GM12875 (cell line): ENCODE measurements around the gene SMAP2.

ENCODE experiments used
- H3K4me3 ChIP-seq: one replicate; pipeline ENCODE4 v1.5.1; 2011; ENCODE audit warnings: low read depth, low read length, control low read depth
- CTCF ChIP-seq: IDR thresholded peaks from 2 replicates; pipeline ENCODE4 v1.5.1; 2011; ENCODE audit warnings: low read depth, mild to moderate bottlenecking, control low read depth, inconsistent platforms, low read length, moderate library complexity, borderline replicate concordance; ENCODE audit not compliant: insufficient read depth

Gene SMAP2

GRCh38 chr1:40372658-40373322 lies 737 bp upstream of the SMAP2 start:
- no peak for TF ChIP-seq CTCF
- H3K4me3 ChIP-seq: no peak overlapping the region

GRCh38 chr1:40377512-40377911 lies 4.0 kb downstream of the SMAP2 start:
- no peak for TF ChIP-seq CTCF
- H3K4me3 ChIP-seq: no peak overlapping the region

- TF ChIP-seq CTCF: no peak
- no peak overlapping the region for H3K4me3 ChIP-seq
Measured at GRCh38 chr1:40379785-40380452, 6.4 kb downstream of the SMAP2 start.

GRCh38 chr1:40380817-40381216 lies 7.3 kb downstream of the SMAP2 start:
- no peak for TF ChIP-seq CTCF
- no peak overlapping the region for H3K4me3 ChIP-seq

GRCh38 chr1:40381268-40382107 lies 8.0 kb downstream of the SMAP2 start:
- H3K4me3 ChIP-seq: no peak overlapping the region
- no peak for TF ChIP-seq CTCF

- no peak for TF ChIP-seq CTCF
- H3K4me3 ChIP-seq: no peak overlapping the region
Measured at GRCh38 chr1:40382108-40382460, 8.6 kb downstream of the SMAP2 start.

GRCh38 chr1:40382601-40383000 lies 9.1 kb downstream of the SMAP2 start:
- H3K4me3 ChIP-seq: no peak overlapping the region
- TF ChIP-seq CTCF: no peak
